ENCODE measurements around the gene PARD3B. TPM values are rescaled to one million over a fixed set of nuclear protein-coding genes. Genes with fewer than 3 reads are reported as not detected.

PARD3B gene
- total and polyA plus RNA-seq, 2 of the 4 experiments (the other 2 are of a cell fraction) = 3.3 to 15.6 TPM

- POLR2A ChIA-PET (ENCODE audit: unreplicated experiment) = no interaction called here
- no peak for ATAC-seq (ENCODE audit: low read depth)
Observed at GRCh38 chr2:204571041-204571440, 25.8 kb downstream of the PARD3B start.

More at GRCh38 chr2:204571041-204571440, 25.8 kb downstream of the PARD3B start:
- intact Hi-C loops (cut with micrococcal nuclease) (no loop called here), in situ Hi-C loops (cut with MboI; ENCODE audit: low sequenced_read_pairs) (no loop called here), dilution Hi-C loops (cut with HindIII; ENCODE audit: low sequenced_read_pairs, unreplicated experiment) (no loop called here)
- no peak for DNase-seq
- Histone ChIP-seq H3K9ac (ENCODE audit: low read depth, low read length) (no peak overlapping the region), H3K4me1 (ENCODE audit: control insufficient read depth, insufficient read depth, low read length) (peaks cover 3% of the 10 kb centered on the region; the same call in 1 of the 2 replicates), H3K27ac (ENCODE audit: insufficient read depth, low read length) (no peak overlapping the region), H2BK120ac (ENCODE audit: low read depth, low read length) (no peak overlapping the region), H2BK5ac (ENCODE audit: low read depth, low read length, poor library complexity, severe bottlenecking) (no peak overlapping the region), H4K8ac (ENCODE audit: low read depth in 2 of 2, low read length in 2 of 2) (no peak overlapping the region), H2BK15ac (ENCODE audit: low read depth, low read length) (no peak overlapping the region), H4K5ac (ENCODE audit: low read depth, low read length) (no peak overlapping the region), H3K79me1 (ENCODE audit: low read depth in 1 of 2, low read length in 2 of 2) (peaks cover 27 to 61% of the 10 kb centered on the region in 2 experiments), H3K4me3 (ENCODE audit: insufficient read depth, low read depth, low read length) (no peak overlapping the region), H2AK9ac (replicated peaks; ENCODE audit: low read depth, low read length, poor library complexity) (no peak overlapping the region), H3K9me1 (ENCODE audit: insufficient read depth, low read length) (peaks cover 8% of the 10 kb centered on the region), H2BK20ac (ENCODE audit: low read depth, low read length) (no peak overlapping the region), H3K36me3 (ENCODE audit: control insufficient read depth, insufficient read depth, low read length) (no peaks in the 10 kb centered on the region), H2AK5ac (ENCODE audit: low read depth, low read length) (no peak overlapping the region), H3K9me3 (ENCODE audit: control insufficient read depth, insufficient read depth, low read length) (no peaks in the 10 kb centered on the region), H3K4ac (ENCODE audit: low read depth, low read length) (no peak overlapping the region), H3K23ac (ENCODE audit: low read depth, low read length) (no peak overlapping the region), H3K27me3 (ENCODE audit: control insufficient read depth, insufficient read depth, low read length) (no peaks in the 10 kb centered on the region), H3K14ac (replicated peaks; ENCODE audit: low read depth, low read length) (no peak overlapping the region), H3K4me2 (ENCODE audit: low read depth, low read length) (no peak overlapping the region), H4K91ac (ENCODE audit: insufficient read depth, low read depth, low read length) (no peak overlapping the region), H3K18ac (ENCODE audit: low read depth, low read length) (no peak overlapping the region), H3K56ac (ENCODE audit: extremely low read depth, insufficient read depth, low read length) (no peak overlapping the region), H2AFZ (replicated peaks; ENCODE audit: low read length, poor library complexity) (no peak overlapping the region), H4K20me1 (ENCODE audit: insufficient read depth, low read length) (peaks cover 27% of the 10 kb centered on the region)
- WGBS, 2 experiments (ENCODE audit: extremely low coverage in 2 of 2, insufficient read length in 1 of 2) = no CpG with 5 or more reads among the region's 2 CpGs
- BruUV-seq (replicated peaks) = no TSS peak
- TF ChIP-seq CTCF (conservative IDR thresholded peaks at IDR 0.05; ENCODE audit: low read depth, low read length) (no peak), SMC3 (IDR thresholded peaks at IDR 0.05; ENCODE audit: low read depth, low read length) (no peak), FOS (IDR thresholded peaks at IDR 0.05; ENCODE audit: low read depth, low read length) (no peak), RAD21 (IDR thresholded peaks at IDR 0.05; ENCODE audit: low read length) (no peak), BHLHE40 (IDR thresholded peaks at IDR 0.05; ENCODE audit: low read depth, low read length) (no peak), MAFK (IDR thresholded peaks at IDR 0.05; ENCODE audit: low read depth, low read length) (no peak), ELK1 (IDR thresholded peaks at IDR 0.05; ENCODE audit: borderline replicate concordance, low read depth, low read length) (no peak), CEBPB (IDR thresholded peaks at IDR 0.05; ENCODE audit: low read depth, low read length) (no peak), NFE2L2 (IDR thresholded peaks at IDR 0.05; ENCODE audit: low read depth, low read length) (no peak), RCOR1 (IDR thresholded peaks at IDR 0.05; ENCODE audit: insufficient replicate concordance, low read length) (no peak)
- CTCF ChIA-PET = no interaction called here
